HepG2 (cell line): ENCODE measurements around the gene NCF2. TPM values are rescaled to one million over a fixed set of nuclear protein-coding genes. Genes with fewer than 3 reads are reported as not detected.

Source experiments
- ATAC-seq: fragments of 200-7000 bp; cut with Tn5 transposase; 3 replicates; pipeline ENCODE4 v1.9.1; 2020; ENCODE audit warnings: mild to moderate bottlenecking, moderate library complexity
- BruUV-seq: library from RNA; stranded (reverse); fragments of 400-500 nt; replicated peaks from 2 replicates; lab custom pipeline; 2021; lab: Mats Ljungman, UMichigan
- CTCF ChIA-PET: fragments of 300-600 bp; formaldehyde crosslinking; extraction: SDS; loops from one replicate; lab custom pipeline; 2021; ENCODE audit warnings: low total read pairs, inconsistent platforms, low intra/inter-chr PET ratio; lab: Yijun Ruan, JAX
- POLR2A ChIA-PET: fragments of 350-600 bp; sonication (Branson Sonifier 250); formaldehyde crosslinking; loops from one replicate; lab custom pipeline; 2020; ENCODE audit warnings: antibody characterized with exemption, inconsistent platforms; lab: Yijun Ruan, JAX
- DNase-seq: peaks from one replicate; pipeline ENCODE4 v3.0.0-alpha.2; 2015; ENCODE audit warnings: low spot score
- FAIRE-seq: peaks from 3 replicates; lab custom pipeline; 2011; peaks lifted over from hg19 to GRCh38; lab: Jason Lieb, UNC
- H2AFZ ChIP-seq: one replicate; pipeline ENCODE4 v1.6.1; 2011; ENCODE audit warnings: low read length, inconsistent platforms
- H3K27ac ChIP-seq: fragments of 300-600 bp; 3 replicates; pipeline ENCODE4 v1.8.0; 2011; ENCODE audit warnings: mixed run types, mild to moderate bottlenecking, mixed read lengths, low read length, inconsistent platforms; ENCODE audit not compliant: insufficient read depth; ENCODE audit errors: extremely low read length
- H3K27me3 ChIP-seq, 2 experiments: fragments of 200-600 bp in 1 of 2; 2 replicates in 1 of 2; 3 replicates in 1 of 2; pipeline versions ENCODE4 v1.6.0 to v1.8.0; 2011; ENCODE audit warnings: low read length in 2 of 2, mild to moderate bottlenecking in 2 of 2, moderate library complexity in 2 of 2, inconsistent platforms in 1 of 2; ENCODE audit not compliant: insufficient read depth in 2 of 2, control insufficient read depth in 1 of 2
- H3K36me3 ChIP-seq, 2 experiments: fragments of 200-600 bp in 1 of 2; replicated peaks in 1 of 2; 2 replicates in 1 of 2; 3 replicates in 1 of 2; pipeline versions ENCODE4 v1.5.1 to v1.8.0; 2011; ENCODE audit warnings: low read length in 2 of 2, inconsistent platforms in 1 of 2; ENCODE audit not compliant: insufficient read depth in 2 of 2, control insufficient read depth in 1 of 2
- H3K4me1 ChIP-seq: 2 replicates; pipeline ENCODE4 v1.5.1; 2012; ENCODE audit warnings: low read length, inconsistent platforms; ENCODE audit not compliant: insufficient read depth
- H3K4me2 ChIP-seq: 2 replicates; pipeline ENCODE4 v1.6.0; 2011; ENCODE audit warnings: low read depth, low read length, inconsistent platforms
- H3K4me3 ChIP-seq, 3 experiments: fragments of 200-600 bp in 1 of 3; sonication (generic), shearing (Covaris generic) in 1 of 3; replicated peaks in 1 of 3; 2 replicates each; pipeline ENCODE4 v1.5.1; 2011 to 2016; ENCODE audit warnings: low read length in 3 of 3, inconsistent platforms in 2 of 3, low read depth in 2 of 3, mild to moderate bottlenecking in 2 of 3, control low read depth in 1 of 3, mixed read lengths in 1 of 3; ENCODE audit not compliant: insufficient read depth in 1 of 3
- H3K79me2 ChIP-seq: one replicate; pipeline ENCODE4 v1.6.1; 2011; ENCODE audit warnings: low read length, inconsistent platforms; ENCODE audit not compliant: insufficient read depth
- H3K9ac ChIP-seq: 2 replicates; pipeline ENCODE4 v1.6.0; 2011; ENCODE audit warnings: mild to moderate bottlenecking, low read depth, low read length, inconsistent platforms; ENCODE audit not compliant: insufficient read depth
- H3K9me3 ChIP-seq: 2 replicates; pipeline ENCODE4 v1.5.1; 2012; ENCODE audit warnings: mild to moderate bottlenecking, low read length
- H4K20me1 ChIP-seq: 2 replicates; pipeline ENCODE4 v1.6.0; 2011; ENCODE audit warnings: inconsistent platforms, mild to moderate bottlenecking, low read length, moderate library complexity; ENCODE audit not compliant: insufficient read depth
- ATF1 ChIP-seq: IDR thresholded peaks from 2 replicates; pipeline ENCODE4 v1.6.1; 2016; ENCODE audit warnings: mild to moderate bottlenecking, control low read depth
- EEA1 ChIP-seq: sonication (generic); formaldehyde crosslinking; IDR thresholded peaks from 2 replicates; pipeline ENCODE4 v1.5.1; 2020; ENCODE audit warnings: mild to moderate bottlenecking, missing genetic modification reagents, borderline replicate concordance
- HDAC1 ChIP-seq: sonication (generic); formaldehyde crosslinking; IDR thresholded peaks from 2 replicates; pipeline ENCODE4 v1.5.1; 2020; ENCODE audit warnings: mild to moderate bottlenecking, missing genetic modification reagents
- HES4 ChIP-seq: sonication (generic); formaldehyde crosslinking; IDR thresholded peaks from 2 replicates; pipeline ENCODE4 v1.9.0; 2021; ENCODE audit warnings: mild to moderate bottlenecking, missing genetic modification reagents, borderline replicate concordance
- IRF2 ChIP-seq: IDR thresholded peaks from 2 replicates; pipeline ENCODE4 v1.6.1; 2018; ENCODE audit warnings: missing genetic modification reagents, missing compliant biosample characterization
- MED13 ChIP-seq: sonication (generic); formaldehyde crosslinking; IDR thresholded peaks from 2 replicates; pipeline ENCODE4 v1.5.0; 2020; ENCODE audit warnings: missing genetic modification reagents
- MXI1 ChIP-seq: IDR thresholded peaks from 3 replicates; pipeline ENCODE4 v1.6.1; 2012; ENCODE audit warnings: low read depth, low read length, inconsistent platforms, borderline replicate concordance
- MYPOP ChIP-seq: sonication (generic); formaldehyde crosslinking; IDR thresholded peaks from 2 replicates; pipeline ENCODE4 v1.8.1; 2023; ENCODE audit warnings: mild to moderate bottlenecking, moderate library complexity, missing genetic modification reagents
- NONO ChIP-seq, 2 experiments: fragments of 450-650 bp in 1 of 2; sonication (generic) in 1 of 2; formaldehyde crosslinking in 1 of 2; IDR thresholded peaks in 1 of 2; conservative IDR thresholded peaks in 1 of 2; 2 replicates each; pipeline versions ENCODE4 v1.6.1 to v1.8.0; 2017 to 2022; ENCODE audit warnings: mild to moderate bottlenecking in 1 of 2, missing genetic modification reagents in 1 of 2, moderate library complexity in 1 of 2
- NR3C1 ChIP-seq: sonication (generic); formaldehyde crosslinking; IDR thresholded peaks from 2 replicates; pipeline ENCODE4 v1.4.0; 2020; ENCODE audit warnings: missing genetic modification reagents
- TMF1 ChIP-seq: sonication (generic); formaldehyde crosslinking; IDR thresholded peaks from 2 replicates; pipeline ENCODE4 v1.8.1; 2022; ENCODE audit warnings: low read depth, missing genetic modification reagents
- ZBTB2 ChIP-seq: sonication (generic); formaldehyde crosslinking; IDR thresholded peaks from 2 replicates; pipeline ENCODE4 v1.8.0; 2022; ENCODE audit warnings: low read depth, missing genetic modification reagents
- ZNF101 ChIP-seq: sonication (generic); formaldehyde crosslinking; IDR thresholded peaks from 2 replicates; pipeline ENCODE4 v1.4.0; 2020; ENCODE audit warnings: mild to moderate bottlenecking, low read depth, missing genetic modification reagents, borderline replicate concordance
- ZNF350 ChIP-seq: sonication (generic); formaldehyde crosslinking; IDR thresholded peaks from 2 replicates; pipeline ENCODE4 v1.4.0; 2020; ENCODE audit warnings: mild to moderate bottlenecking, low read depth, missing genetic modification reagents, borderline replicate concordance
- ZNF619 ChIP-seq: sonication (generic); formaldehyde crosslinking; IDR thresholded peaks from 2 replicates; pipeline ENCODE4 v1.4.0; 2020; ENCODE audit warnings: mild to moderate bottlenecking, missing genetic modification reagents
- WGBS: methylation state at CpG from one replicate; pipeline ENCODE4 v1.1.6; 2017; ENCODE audit warnings: low lambda C conversion rate; 5-methylcytosine and 5-hydroxymethylcytosine counted together
- in situ Hi-C: cut with HindIII; loops from 2 replicates; pipeline ENCODE4 v1.10.0; 2017; ENCODE audit warnings: low pct_unique_long_range_greater_than_20kb; ENCODE audit not compliant: extremely low pct_ligation_motif_present
- intact Hi-C: fragments of 100-400 bp; cut with micrococcal nuclease; formaldehyde crosslinking; loops from one replicate; pipeline ENCODE4 v1.10.0; 2022; ENCODE audit not compliant: unreplicated experiment
- polyA plus RNA-seq, 8 experiments: library from polyadenylated mRNA; depleted of rRNA in 3 of 8; stranded (reverse) in 7 of 8; unstranded in 1 of 8; fragments of >200 nt; fragmentation: Illumina TruSeq in 4 of 8; extraction: Trizol in 4 of 8; gene quantifications; 2 replicates each; pipeline versions ENCODE4 v1.2.1 to v1.2.3, GENCODE V29; 2011 to 2016; ENCODE audit warnings: low read depth in 4 of 8, missing spikeins in 1 of 8, mixed read lengths in 1 of 8; ENCODE audit not compliant: insufficient read depth in 1 of 8
- total RNA-seq, 5 experiments: library from RNA; depleted of rRNA; stranded (reverse); fragments of >200 nt; fragmentation: Illumina TruSeq; extraction: Trizol; gene quantifications; 2 replicates each; pipeline ENCODE4 v1.2.3, GENCODE V29; 2016; ENCODE audit warnings: low read depth in 1 of 5

Gene NCF2
- total and polyA plus RNA-seq, 2 of the 13 experiments (the other 11 are each of a cell fraction or from before 2014, with no cell fraction given): 0.18 to 0.46 TPM

GRCh38 chr1:183612407-183612806 lies 22.1 kb upstream of the NCF2 start (continued):
- no peak for TF ChIP-seq HDAC1

- Histone ChIP-seq H3K36me3 (no peaks in the 10 kb centered on the region), H4K20me1 (no peaks in the 10 kb centered on the region), H3K27ac (no peak overlapping the region), H3K4me2 (no peak overlapping the region), H3K27me3 (no peaks in the 10 kb centered on the region), H2AFZ (no peak overlapping the region), H3K9me3 (no peaks in the 10 kb centered on the region), H3K79me2 (no peaks in the 10 kb centered on the region), H3K4me1 (0 out of 2 replicates have a peak, but pooled peaks cover 7% of the 10 kb centered on the region), H3K9ac (no peak overlapping the region), H3K4me3 (no peak overlapping the region)
- ChIA-PET POLR2A (no interaction called here), CTCF (no interaction called here)
- TF ChIP-seq MXI1 (no peak), NONO (IDR thresholded peaks at IDR 0.05) (no peak), NONO (CRISPR knock-in tag; conservative IDR thresholded peaks at IDR 0.05) (no peak), ZNF350 (CRISPR knock-in tag) (no peak), TMF1 (CRISPR knock-in tag) (no peak), EEA1 (CRISPR knock-in tag) (no peak), MYPOP (CRISPR knock-in tag) (no peak), IRF2 (CRISPR knock-in tag) (no peak), ATF1 (CRISPR knock-in tag) (no peak), ZNF619 (no peak), NR3C1 (CRISPR knock-in tag) (no peak), MED13 (no peak), ZBTB2 (no peak), HES4 (CRISPR knock-in tag) (no peak), ZNF101 (CRISPR knock-in tag) (no peak)
- DNase-seq (no peak), FAIRE-seq (no peak), ATAC-seq (no peak)
- intact Hi-C loops (no loop called here), in situ Hi-C loops (no loop called here)
- no TSS peak for BruUV-seq
- 0% methylated on average over 2 of the region's 2 CpGs for WGBS
Measured at GRCh38 chr1:183611021-183611420, 20.8 kb upstream of the NCF2 start.
